Measurements from ENCODE around the gene EXOC6B.

EXOC6B gene

DNA sequence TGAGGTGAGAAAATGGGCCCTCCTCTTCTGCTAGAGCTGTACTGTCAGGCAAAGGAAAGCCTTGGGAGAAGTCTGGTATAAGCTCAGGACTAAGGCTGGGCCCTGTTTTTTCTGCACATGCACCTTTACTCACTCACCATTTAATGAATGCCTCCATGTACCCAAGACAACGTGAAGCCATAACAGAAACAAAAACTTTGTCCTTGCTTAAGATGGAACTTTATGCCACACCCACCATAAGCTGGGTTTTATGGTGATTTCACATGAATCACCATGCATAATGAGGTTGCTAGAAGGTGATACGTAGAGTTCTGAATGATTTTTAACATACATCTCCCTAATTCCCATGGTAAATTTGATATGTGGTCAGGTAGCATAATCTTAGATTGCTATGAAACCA, 614.5 kb downstream of the EXOC6B start:
- DNase-seq (ENCODE audit: low read depth in 2 of 2): no peak

DNA sequence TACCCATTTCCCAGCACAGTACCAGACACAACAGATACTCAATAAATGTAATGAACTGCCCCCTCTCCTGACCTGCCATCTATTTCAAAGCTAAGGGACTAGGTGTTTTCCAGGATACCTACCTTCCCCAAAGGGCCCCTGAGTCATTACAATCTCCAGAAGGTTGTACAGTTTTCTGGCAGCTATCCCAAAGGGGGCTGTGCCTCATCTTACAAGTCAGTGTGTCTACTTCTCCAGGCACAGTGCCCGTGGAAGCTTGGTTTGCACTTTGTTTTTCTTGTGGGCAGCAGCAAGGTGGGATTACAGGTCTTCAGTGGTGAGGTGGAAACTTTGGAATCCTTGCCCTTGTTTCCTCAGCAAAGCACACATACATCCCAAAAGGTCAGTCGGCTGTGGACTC, 615.4 kb downstream of the EXOC6B start:
- no peak for DNase-seq (ENCODE audit: low read depth in 2 of 2)

DNA sequence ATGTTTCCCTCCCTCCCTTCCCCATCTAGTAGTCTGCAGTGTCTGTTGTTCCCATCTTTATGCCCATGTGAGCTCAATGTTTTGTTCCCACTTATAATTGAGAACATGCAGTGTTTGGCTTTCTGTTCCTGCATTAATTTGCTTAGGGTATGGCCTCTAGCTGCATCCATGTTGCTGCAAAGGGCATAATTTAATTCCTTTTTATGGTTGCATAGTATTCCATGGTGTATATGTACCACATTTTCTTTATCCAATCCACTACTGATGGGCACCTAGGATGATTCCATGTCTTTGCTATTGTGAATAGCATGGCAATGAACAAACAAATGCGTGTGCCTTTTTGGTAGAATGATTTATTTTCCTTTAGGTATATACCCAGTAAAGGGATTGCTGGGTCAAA, 617.6 kb downstream of the EXOC6B start:
- no peak for DNase-seq (ENCODE audit: low read depth in 2 of 2)

DNA sequence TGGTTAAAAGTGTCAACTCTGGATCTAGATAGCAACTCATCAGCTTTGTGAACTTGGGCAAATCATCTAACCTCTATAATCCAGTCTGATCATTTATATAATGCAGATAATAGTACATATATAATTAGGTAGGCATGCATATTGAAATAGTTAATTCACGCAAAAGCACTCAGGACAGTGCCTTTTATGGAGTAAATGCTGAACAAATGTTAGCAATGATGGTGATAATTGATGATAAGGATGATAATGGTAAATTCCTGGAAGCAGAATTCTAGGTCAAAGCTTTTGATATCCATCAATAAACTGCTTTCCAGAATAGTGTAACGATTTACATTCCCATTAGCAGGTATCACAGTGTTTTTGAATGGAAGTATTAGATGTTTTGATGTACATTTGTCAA, 618.5 kb downstream of the EXOC6B start:
- DNase-seq (ENCODE audit: low read depth in 2 of 2): no peak

DNA sequence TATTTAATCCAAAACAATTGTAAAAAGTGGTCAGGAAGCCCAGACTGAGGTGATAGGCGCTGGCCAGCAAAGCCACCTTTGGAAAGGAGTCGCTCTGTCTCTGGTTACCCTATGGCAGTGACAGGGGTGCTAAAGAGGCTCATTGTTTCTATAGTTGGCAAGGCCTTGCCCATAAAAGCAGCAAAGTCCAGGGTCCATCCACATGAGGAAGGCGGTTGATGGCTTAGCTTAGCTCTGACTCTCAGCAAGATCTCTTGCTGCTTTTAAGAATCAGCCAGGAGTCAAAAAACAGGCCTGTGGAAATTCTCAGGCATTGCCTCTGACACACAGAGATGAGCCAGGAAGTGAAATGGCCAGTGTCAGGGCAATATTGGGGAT, 620.3 kb downstream of the EXOC6B start:
- DNase-seq (ENCODE audit: low read depth in 2 of 2): no peak

DNA sequence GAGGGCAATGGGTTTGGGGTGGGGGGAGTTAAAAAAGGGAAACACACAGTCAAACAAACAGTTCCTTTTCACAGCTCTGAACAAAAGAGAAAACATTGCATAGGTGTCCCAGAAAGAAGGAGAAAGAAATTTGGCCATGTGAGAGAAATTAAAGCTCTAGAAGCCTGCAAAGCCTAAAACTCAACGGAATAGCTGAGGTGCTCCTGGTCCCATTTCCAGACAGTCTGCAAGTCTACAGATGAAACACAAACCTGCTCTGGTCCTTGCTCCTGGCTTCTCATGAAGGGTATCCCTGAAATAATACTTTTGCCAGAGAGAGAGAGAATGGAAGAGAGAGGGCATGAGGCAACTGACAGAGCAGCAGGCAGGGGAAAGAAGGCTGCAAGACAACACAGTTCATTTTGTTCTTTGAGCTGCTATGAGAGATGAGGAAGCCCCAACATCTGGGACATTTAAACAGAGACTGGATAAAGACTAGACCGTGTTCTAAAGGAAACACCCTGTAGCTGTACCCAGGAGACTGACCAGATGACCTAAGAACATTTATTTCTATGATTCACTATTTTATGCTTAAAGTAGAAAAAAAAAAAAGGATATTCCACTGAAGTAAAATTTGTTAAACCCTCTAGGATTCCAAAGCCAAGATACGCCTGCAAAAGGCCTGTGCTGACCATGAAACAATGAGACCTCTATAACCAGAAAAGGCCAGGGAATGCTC, 620.9 kb downstream of the EXOC6B start:
- no peak for DNase-seq (ENCODE audit: low read depth in 2 of 2)

DNA sequence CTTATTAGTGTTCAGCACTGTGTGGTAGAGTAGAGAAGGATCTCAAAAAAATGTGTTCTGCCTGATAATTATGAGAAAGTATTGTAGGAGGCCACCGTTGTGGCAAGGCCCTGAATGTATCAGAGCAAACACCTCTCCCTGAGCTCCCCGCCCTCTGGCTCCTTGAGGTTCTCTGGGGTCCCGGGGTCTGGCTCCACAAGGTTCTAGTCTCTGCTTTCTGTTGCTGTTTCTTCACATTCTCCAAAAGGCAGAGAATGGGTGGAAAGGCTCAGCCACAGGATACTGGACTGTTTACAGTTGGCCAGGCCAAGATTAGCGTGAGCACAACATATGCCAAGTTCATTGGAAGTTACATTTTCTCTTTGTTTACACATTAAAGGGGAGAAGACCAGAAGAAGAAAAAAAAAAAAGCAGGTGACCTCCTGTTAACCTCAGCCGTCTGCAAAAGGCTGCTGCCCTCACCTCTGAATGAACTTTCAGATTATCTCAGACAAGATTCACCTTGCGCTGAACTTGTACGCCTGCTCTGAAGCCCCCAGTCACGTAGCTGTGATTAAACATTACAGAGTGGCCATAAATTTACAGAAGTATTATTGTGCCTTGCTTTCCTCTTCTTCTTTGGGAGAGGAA, 621.6 kb downstream of the EXOC6B start:
- DNase-seq (ENCODE audit: low read depth in 2 of 2): no peak

DNA sequence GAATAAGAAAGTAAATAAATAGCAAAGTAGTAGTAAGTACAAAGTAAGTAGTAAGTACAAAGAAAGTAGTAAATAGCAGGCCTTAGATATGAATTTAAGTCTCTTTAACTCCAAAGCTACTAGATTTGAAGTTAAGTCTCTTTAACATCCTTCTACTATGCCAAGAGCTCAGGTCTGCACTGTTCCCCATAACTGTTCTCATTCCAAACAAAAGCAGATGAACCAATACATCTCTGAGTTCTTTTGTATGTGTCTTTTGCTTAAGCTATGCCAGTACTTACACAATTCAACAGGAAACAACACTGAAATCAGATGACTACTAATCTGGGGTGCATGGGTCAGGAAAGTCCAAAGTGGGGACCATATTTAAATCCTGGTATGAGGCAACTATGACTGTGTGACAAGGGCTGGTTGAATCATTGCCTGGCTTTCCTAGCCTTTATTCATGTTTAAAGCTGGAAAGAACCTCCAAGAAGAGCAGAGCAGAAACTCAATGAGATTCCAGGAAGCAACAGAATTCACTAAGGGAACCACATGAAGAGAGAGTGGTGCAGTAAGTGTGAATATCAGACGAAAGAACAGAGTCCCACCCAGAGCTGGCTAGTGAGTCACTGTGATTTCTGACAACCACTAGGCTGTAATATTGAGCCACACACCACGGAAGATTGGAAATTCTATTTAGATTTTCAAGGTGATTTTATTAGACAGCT, 627.1 kb downstream of the EXOC6B start:
- DNase-seq (ENCODE audit: low read depth in 2 of 2): no peak

DNA sequence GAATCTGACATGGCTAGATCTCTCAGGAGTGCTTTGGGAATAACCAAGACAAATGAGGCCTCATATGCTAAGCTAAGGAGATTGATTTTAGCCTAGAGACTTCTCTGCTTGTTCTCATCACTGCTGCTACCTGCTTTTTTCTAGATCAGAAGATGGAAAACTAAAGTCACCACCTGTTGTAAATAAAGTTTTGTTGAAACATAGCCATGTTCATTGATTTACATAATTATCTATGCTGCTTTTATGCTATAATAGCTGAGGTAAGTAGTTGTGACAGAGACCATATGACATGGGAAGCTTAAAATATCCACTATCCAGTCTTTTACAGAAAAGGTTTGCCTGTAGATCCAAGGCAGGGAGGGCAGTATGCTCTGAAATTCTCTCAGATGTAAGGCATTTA, 632.1 kb downstream of the EXOC6B start:
- DNase-seq (ENCODE audit: low read depth in 2 of 2): no peak

DNA sequence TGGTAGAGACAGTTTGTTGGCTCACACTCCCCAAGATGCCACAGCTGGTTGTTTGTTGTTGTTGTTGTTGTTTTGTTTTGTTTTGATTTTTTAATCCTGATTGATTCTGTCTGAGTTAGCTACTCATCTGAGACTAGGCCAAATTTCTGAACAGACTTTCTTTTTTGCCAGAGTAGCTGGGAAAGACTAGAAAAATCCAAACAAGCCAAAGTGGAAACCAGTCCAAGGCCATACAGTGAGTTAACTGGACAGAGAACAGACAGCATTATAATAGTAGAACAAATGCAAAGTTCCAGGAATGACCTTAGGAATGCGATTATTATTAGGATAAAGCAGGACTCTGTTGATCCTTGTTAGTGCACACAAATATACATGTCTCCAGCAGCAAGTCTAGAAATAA, 634.4 kb downstream of the EXOC6B start:
- DNase-seq (ENCODE audit: low read depth in 2 of 2): no peak

DNA sequence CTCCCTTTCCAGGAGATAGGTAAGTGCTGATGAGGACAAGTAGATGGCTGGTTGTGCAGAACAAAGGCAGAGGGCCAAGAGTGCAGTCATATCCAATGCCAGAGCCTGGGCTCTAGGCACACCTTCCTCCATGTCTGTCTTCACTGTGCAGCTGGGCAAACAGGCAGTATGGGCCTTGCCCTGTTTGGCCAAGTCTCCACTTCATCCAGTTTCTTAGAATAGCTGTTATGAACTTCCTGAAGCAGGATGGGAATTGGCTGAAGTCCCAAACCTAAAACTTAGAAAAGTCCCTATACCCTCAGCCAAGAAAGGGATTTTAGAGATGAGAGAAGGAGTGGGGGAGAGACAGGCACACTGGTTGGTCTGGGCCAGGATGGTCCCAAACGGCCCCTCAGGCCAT, 640.6 kb downstream of the EXOC6B start:
- DNase-seq (ENCODE audit: low read depth in 2 of 2): no peak

DNA sequence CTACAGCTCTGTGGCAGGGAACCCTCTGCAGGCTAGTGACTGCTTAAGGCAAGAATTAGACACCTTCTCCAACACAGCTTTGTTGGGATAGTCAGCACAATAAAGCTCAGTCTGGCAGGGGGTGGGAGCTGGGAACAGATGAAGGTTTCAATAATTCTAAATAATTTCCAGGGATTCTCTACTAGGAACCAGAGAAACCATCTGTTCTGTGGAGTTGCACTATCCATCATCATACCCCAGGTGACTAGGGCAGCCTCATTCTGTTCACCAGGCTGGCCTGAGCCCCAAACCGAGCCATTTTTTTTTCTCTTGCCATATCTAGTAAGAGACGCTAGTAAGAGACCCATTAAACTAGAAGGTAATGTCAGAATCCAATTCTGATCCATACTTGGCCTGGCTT, 642.4 kb downstream of the EXOC6B start:
- DNase-seq (ENCODE audit: low read depth in 2 of 2): no peak

DNA sequence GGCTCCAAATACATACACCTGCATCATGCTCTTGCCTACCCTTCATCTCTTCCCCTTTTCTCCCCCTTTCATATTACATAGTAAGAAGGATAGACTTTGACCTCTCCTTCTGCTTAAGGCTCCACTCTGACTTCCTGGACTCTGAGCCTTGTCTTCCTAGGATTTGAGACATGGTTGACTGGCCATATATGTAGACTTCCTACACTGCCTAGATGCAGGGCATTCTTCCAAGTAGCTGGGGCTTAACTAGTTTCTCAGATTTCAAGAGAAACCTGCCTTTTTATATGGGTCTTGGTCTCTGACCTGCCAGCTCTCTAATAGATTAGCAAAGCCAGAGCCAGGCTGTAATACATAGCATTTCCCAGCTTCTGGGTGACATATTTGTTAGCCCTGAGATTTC, 642.8 kb downstream of the EXOC6B start:
- DNase-seq (ENCODE audit: low read depth in 2 of 2): no peak

DNA sequence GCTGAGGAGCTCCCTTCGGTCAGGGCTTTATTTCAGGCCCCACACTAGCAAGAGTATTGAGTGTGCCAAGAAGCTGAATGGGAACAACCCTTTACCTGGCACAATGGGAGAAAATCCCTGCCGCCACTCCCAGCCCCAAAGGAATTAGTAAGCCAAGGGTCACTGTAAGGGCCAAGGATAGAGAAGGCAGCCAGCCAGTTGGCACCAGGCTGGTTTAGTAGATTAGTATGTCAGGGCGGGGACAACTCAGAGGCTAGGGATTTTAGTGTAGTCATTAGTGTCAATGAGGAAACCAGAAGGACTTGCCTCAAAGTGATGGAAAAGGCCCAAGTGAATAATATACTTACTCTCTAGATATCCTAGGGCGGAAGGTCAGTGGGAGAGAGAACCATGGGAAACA, 643.3 kb downstream of the EXOC6B start:
- no peak for DNase-seq (ENCODE audit: low read depth in 2 of 2)

DNA sequence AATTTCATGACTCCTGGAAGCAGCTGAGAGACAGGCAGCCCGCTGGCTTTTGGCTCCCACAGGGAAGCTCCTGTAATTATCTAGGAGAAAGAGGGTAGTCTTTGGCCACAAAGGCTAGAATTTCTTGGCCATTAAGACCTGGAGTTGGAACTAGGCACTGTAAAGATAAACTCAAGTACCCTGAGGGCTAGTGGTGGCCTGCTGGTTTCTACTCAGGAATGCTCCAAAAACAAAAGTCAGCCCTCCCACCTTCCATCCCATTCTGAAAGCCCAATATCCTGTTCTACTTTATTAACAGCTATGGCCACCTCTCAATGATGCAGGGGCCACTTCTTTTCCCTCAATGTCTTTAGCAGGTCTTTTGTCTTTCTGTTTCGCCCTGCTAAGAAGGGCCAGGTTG, 644.2 kb downstream of the EXOC6B start:
- no peak for DNase-seq (ENCODE audit: low read depth in 2 of 2)

DNA sequence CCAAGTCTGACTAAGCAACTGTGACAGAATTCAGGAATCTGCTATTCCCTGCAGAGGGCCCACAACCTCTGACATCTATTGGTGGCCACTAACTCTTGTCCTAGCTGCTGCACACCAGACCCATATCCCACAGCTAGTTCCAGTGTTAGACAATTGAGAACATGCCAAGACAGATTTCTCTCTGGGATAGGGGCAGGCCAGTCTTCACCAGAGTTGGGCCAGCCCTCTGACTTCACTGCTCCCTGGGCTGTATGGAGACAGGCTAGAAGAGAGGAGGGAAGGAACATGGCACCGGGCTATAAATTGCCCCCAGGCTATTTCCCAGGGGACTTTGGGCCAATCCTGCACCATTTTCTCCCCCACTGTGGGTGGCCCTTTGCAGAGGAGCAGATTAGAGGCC, 645.5 kb downstream of the EXOC6B start:
- DNase-seq (ENCODE audit: low read depth in 2 of 2): no peak

DNA sequence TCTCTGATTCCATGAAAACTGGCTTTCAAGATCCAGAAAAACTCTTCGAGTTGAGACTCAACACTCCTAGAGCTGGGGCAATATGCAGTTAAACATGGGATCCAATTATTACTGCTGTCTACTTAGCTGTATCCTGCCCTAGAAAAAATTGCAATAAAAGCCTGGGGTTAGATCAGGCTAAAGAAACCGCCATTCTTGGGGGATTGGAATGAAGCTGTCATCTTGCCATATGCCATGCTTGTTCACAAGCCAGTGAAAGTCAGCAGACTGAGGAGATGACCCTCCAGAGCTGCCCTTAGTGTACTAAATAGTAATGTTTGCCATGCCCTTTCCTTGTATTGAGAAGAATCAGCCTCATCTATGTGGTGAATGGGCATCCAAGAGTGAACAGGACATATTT, 647.3 kb downstream of the EXOC6B start:
- no peak for DNase-seq (ENCODE audit: low read depth in 2 of 2)

DNA sequence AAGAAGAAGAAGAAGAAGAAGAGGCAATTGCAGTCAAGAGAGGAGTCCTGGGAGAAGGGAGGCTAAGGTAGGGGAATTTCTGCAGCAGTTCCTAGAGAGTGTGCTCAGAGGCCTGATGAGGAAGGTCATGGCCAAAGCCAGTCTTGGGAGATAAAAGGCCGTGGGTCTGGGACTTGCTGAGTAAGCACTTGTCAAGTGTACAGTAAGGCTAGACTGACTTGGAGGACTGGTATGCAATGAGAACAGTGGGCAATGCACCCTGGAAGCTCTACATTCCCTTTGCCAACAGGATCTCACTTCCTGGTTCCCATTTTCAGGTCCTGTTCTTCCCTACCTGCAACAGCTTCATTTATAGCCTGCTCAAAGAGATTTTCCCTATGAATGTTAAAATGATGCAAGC, 649.6 kb downstream of the EXOC6B start:
- DNase-seq (ENCODE audit: low read depth in 2 of 2): no peak

DNA sequence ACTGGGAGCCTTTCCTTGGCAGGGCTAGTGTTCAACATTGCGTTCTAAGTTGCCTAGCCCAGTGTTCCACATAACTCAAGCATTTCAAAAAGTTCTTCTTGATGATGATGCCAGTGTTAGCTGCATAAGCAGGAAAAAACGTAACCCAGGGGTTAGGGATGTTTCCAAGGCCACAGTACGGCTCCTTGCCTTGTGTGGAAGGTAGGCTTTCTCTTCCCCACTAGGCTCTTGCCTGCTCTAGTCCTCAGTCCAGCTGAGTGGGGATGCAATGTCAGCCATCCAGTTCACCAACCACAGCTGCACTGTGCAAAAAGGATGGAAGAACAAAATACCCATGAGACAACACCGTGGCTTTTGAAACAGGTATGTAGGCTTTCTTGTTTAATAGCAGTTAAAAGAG, 650.2 kb downstream of the EXOC6B start:
- no peak for DNase-seq (ENCODE audit: low read depth in 2 of 2)

DNA sequence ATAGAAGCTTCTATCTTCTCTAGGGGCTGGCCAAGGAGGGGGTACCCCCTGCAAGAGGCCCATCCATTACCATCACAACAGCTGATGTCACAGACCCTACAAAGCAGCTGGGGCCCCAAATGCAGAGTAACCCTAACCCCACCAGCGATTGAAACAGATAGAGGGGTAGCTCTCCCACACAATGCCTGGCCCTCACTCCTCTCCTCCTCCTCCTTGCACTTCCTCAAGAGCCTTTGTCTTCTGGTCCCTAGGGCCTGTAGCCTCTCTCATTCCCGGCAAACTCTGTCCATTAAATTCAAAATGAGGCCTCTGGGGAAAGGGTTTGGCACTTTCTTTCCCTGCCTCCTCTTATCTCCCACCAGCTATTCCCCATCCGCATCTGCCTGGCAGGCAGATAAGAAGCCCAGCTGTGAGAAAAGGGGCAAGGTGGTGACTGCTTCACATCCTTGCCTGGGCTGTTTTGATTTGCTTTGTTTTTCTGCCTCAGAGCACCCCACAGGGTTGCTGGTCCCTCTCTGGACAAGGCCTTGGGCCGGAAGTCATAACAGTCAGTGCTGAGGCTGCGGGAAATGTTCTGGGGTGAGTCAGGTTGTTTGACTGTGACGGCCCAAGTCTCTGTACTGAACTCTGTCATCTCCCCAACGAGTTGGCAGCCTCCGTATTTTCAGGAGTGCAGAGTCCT, 652.1 kb downstream of the EXOC6B start:
- DNase-seq (ENCODE audit: low read depth in 2 of 2): no peak

DNA sequence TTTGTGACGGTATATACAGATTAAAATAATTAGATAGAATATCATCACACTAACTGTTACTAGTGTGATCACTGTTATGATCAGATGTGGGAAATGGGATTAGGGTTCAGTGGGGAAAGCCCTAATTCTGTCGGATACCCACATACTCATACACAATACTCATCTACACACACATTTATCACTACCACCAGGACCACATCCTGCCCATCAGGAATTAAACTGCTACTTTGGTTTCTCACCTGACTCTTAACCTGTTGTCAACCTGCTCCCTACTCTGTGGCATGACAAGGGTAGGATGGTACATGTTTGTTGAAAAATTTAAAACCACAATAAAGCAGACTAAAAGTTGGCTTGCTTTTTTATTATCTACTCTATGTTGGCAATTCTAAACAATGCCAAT, 653.4 kb downstream of the EXOC6B start:
- no peak for DNase-seq (ENCODE audit: low read depth in 2 of 2)

DNA sequence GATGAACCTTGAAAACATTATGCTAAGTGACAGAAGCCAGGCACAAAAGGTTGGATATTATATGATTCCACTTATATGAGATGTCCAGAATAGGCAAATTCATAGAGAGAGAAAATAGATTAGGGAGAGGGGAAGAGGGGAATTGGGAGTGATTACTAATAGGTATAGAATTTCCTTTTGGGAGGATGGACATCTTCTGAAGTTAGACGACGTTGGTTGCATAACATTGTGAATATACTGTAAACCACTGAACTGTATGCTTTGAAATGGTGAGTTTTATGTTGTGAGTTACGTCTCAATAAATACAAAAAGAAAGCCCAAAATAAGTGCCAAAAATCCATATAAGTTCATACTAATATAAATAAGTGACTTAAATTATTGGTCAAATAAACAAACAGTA, 659.6 kb downstream of the EXOC6B start:
- no peak for DNase-seq (ENCODE audit: low read depth in 2 of 2)

DNA sequence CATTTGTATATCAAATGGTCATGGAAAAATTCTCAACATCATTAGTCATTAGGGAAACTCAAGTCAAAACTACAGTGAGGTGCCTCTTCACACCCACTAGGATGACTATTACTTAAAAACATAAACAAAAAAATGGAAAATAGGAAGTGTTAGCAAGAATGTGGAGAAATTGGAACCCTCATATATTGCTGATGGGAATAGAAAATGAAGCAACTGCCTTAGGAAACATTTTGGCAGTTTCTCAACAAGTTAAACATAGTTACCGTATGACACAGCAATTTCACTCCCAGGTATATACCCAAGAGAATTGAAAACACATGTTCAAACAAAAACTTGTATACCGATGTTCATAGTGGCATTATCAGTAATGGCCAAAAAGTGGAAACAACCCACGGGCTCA, 660.0 kb downstream of the EXOC6B start:
- no peak for DNase-seq (ENCODE audit: low read depth in 2 of 2)
